K562 (cell line): Measurements from ENCODE around the gene MALAT1. TPM values are rescaled to one million over a fixed set of nuclear protein-coding genes. Genes with fewer than 3 reads are reported as not detected.

Source experiments
- BCL6 ChIP-seq: fragments of 250-450 bp; sonication (Bioruptor Pico); IDR thresholded peaks from 2 replicates; pipeline ENCODE4 v1.4.0; 2020
- CAMTA2 ChIP-seq: fragments of 250-450 bp; sonication (Bioruptor Pico); conservative IDR thresholded peaks from 2 replicates; pipeline ENCODE4 v1.5.1; 2022
- CTBP1 ChIP-seq: fragments of 450-650 bp; IDR thresholded peaks from 2 replicates; pipeline ENCODE4 v1.6.1; 2016; ENCODE audit warnings: borderline replicate concordance
- GATAD2A ChIP-seq: fragments of 450-650 bp; IDR thresholded peaks from 2 replicates; pipeline ENCODE4 v1.6.1; 2017
- GTF2E2 ChIP-seq: fragments of 200-800 bp; sonication (Bioruptor generic); IDR thresholded peaks from 2 replicates; pipeline ENCODE4 v1.6.1; 2016; ENCODE audit warnings: missing genetic modification characterization, missing compliant biosample characterization
- IRF2 ChIP-seq: sonication (generic); formaldehyde crosslinking; IDR thresholded peaks from 2 replicates; pipeline ENCODE4 v1.8.1; 2022; ENCODE audit warnings: mild to moderate bottlenecking, missing genetic modification reagents
- L3MBTL2 ChIP-seq: fragments of 450-650 bp; IDR thresholded peaks from 2 replicates; pipeline ENCODE4 v1.6.1; 2016; ENCODE audit warnings: mild to moderate bottlenecking, moderate library complexity
- MCM3 ChIP-seq: fragments of 450-650 bp; IDR thresholded peaks from 2 replicates; pipeline ENCODE4 v1.6.1; 2016
- NCOA1 ChIP-seq: fragments of 450-650 bp; IDR thresholded peaks from 2 replicates; pipeline ENCODE4 v1.6.1; 2016; ENCODE audit warnings: low read depth
- NR2F6 ChIP-seq: fragments of 450-650 bp; formaldehyde crosslinking; IDR thresholded peaks from 2 replicates; pipeline ENCODE4 v1.4.0; 2020; ENCODE audit warnings: mild to moderate bottlenecking
- PHF21A ChIP-seq: fragments of 450-650 bp; IDR thresholded peaks from 2 replicates; pipeline ENCODE4 v1.6.1; 2017; ENCODE audit warnings: low read depth, borderline replicate concordance
- PPARD ChIP-seq: fragments of 250-450 bp; sonication (Bioruptor Pico); IDR thresholded peaks from 2 replicates; pipeline ENCODE4 v1.8.0; 2022; ENCODE audit warnings: inconsistent platforms, mild to moderate bottlenecking, moderate library complexity
- RBM34 ChIP-seq: fragments of 200-400 bp; formaldehyde crosslinking; IDR thresholded peaks from 2 replicates; pipeline ENCODE4 v1.6.1; 2018; ENCODE audit warnings: low read length, borderline replicate concordance; ENCODE audit not compliant: insufficient read depth
- SIX5 ChIP-seq, 2 experiments: IDR thresholded peaks; 2 replicates each; pipeline ENCODE4 v1.6.1; 2011; ENCODE audit warnings: low read length in 2 of 2, borderline replicate concordance in 1 of 2, low read depth in 1 of 2, mild to moderate bottlenecking in 1 of 2, moderate library complexity in 1 of 2; ENCODE audit not compliant: insufficient read depth in 1 of 2
- STAT5A ChIP-seq: IDR thresholded peaks from 2 replicates; pipeline ENCODE4 v1.6.1; 2012; ENCODE audit warnings: low read length, inconsistent platforms, borderline replicate concordance
- THRAP3 ChIP-seq: fragments of 450-650 bp; IDR thresholded peaks from 2 replicates; pipeline ENCODE4 v1.6.1; 2016; ENCODE audit warnings: mild to moderate bottlenecking, inconsistent platforms, borderline replicate concordance
- ZBTB8A ChIP-seq: fragments of 450-650 bp; IDR thresholded peaks from 2 replicates; pipeline ENCODE4 v1.6.1; 2018; ENCODE audit warnings: mild to moderate bottlenecking, moderate library complexity; ENCODE audit not compliant: partially characterized antibody
- ZC3H4 ChIP-seq: sonication (generic); formaldehyde crosslinking; IDR thresholded peaks from 2 replicates; pipeline ENCODE4 v1.9.0; 2021; ENCODE audit warnings: missing genetic modification reagents, borderline replicate concordance
- ZKSCAN8 ChIP-seq: fragments of 200-800 bp; sonication (Bioruptor generic); IDR thresholded peaks from 2 replicates; pipeline ENCODE4 v1.6.1; 2016; ENCODE audit warnings: missing genetic modification characterization, missing compliant biosample characterization
- ZNF197 ChIP-seq: fragments of 200-800 bp; sonication (Bioruptor generic); IDR thresholded peaks from 2 replicates; pipeline ENCODE4 v1.6.1; 2016; ENCODE audit warnings: low read depth, missing genetic modification characterization, missing compliant biosample characterization
- ZNF584 ChIP-seq: fragments of 200-800 bp; sonication (Bioruptor generic); IDR thresholded peaks from 2 replicates; pipeline ENCODE4 v1.6.1; 2016; ENCODE audit warnings: low read depth, mild to moderate bottlenecking, missing genetic modification characterization, missing compliant biosample characterization
- ZNF764 ChIP-seq: fragments of 250-450 bp; sonication (Bioruptor Pico); IDR thresholded peaks from 2 replicates; pipeline ENCODE4 v1.4.0; 2020; ENCODE audit warnings: low read depth, mild to moderate bottlenecking, moderate library complexity
- ZNF766 ChIP-seq: fragments of 200-800 bp; sonication (Bioruptor generic); conservative IDR thresholded peaks from 2 replicates; pipeline ENCODE4 v1.6.1; 2016; ENCODE audit warnings: missing genetic modification characterization, missing compliant biosample characterization
- polyA plus RNA-seq, 8 experiments: library from polyadenylated mRNA; depleted of rRNA in 4 of 8; stranded (reverse) in 5 of 8; unstranded in 3 of 8; fragments of >200 nt; fragmentation: Nextera tagmentation in 2 of 8; fragmentation: Illumina TruSeq in 1 of 8; extraction: Ambion mirVana in 2 of 8; extraction: Trizol in 1 of 8; gene quantifications; 2 replicates each; pipeline versions ENCODE4 v1.2.1 to v1.2.3, GENCODE V29; 2011 to 2014; ENCODE audit warnings: inconsistent platforms in 1 of 8, missing spikeins in 1 of 8
- total RNA-seq, 7 experiments: library from RNA; depleted of rRNA in 6 of 7; stranded (reverse); fragments of >200 nt in 6 of 7; fragmentation: Illumina TruSeq in 2 of 7; extraction: Trizol in 2 of 7; gene quantifications; 2 replicates each; pipeline versions ENCODE4 v1.2.1 to v1.2.3, GENCODE V29; 2011 to 2021; ENCODE audit warnings: low replicate concordance in 1 of 7
- TF ChIP-seq, protein P1 (sequence below): fragments of 250-450 bp; sonication (Bioruptor Pico); IDR thresholded peaks from 2 replicates; pipeline ENCODE4 v1.4.0; 2020; ENCODE audit warnings: mild to moderate bottlenecking
- TF ChIP-seq, protein P2 (sequence below): fragments of 250-450 bp; sonication (Bioruptor Pico); IDR thresholded peaks from 2 replicates; pipeline ENCODE4 v1.6.1; 2021; ENCODE audit warnings: mild to moderate bottlenecking
- TF ChIP-seq, protein P3 (sequence below): fragments of 250-450 bp; sonication (Bioruptor Pico); IDR thresholded peaks from 2 replicates; pipeline ENCODE4 v1.9.0; 2021; ENCODE audit warnings: mild to moderate bottlenecking, inconsistent platforms

Gene MALAT1
- total and polyA plus RNA-seq, 9 of the 15 experiments (the other 6 are each of a cell fraction or from before 2014, with no cell fraction given): 363 to 8,715 (median 2,351) TPM

DNA sequence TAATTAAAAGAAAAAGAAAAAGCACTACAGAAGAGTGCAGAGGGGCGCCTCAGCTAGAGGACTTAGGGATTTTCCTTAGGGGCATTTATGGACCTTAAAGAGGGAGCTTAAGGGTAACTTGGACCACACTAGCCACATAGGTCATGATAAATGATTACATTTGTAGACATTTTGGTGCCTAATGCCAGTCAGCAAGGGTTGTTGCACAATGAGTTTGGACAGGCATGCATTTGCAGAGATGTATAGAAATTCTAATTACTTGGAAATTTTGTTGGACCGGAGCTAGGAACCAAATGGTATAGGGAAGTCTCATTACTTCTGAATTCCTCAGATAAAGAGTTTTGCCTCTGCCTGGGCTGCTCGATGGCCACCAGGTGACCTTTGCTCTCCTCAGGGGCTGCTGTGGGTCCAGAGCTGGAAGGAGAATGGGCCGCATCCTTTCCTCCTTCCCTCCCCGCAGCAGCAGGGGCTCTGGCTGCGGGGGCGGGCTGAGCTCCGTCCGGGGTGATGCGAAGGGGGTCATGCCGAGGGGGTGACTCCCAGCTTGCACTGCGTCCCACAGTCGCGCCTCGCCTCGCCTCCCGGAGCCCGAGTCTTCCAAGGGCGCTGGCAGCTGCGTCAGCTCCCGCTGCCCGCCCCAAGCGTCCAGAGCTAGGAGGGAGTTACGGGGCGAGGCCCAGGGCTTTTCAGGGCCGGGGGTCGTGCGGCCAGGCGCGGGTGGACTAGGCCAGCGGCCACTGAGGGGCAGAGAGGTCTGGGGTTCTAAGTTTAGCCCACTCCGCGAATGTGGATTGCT is 20.3 kb upstream of the MALAT1 start (continued):
- 0 out of 2 replicates have a peak, but pooled peaks have one; percentile 47 for TF ChIP-seq ZNF197 (CRISPR knock-in tag)
- no peak for TF ChIP-seq GTF2E2
- TF ChIP-seq PHF21A: no peak
- no peak for TF ChIP-seq SIX5 (IDR thresholded peaks at IDR 0.05; ENCODE audit: borderline replicate concordance in 1 of 2, insufficient read depth in 1 of 2, low read depth in 1 of 2, low read length in 2 of 2)
- no peak for TF ChIP-seq NCOA1
- no peak for TF ChIP-seq BCL6 (CRISPR knock-in tag)
- no peak for TF ChIP-seq ZNF764
- no peak for TF ChIP-seq ZC3H4
- TF ChIP-seq IRF2 (CRISPR knock-in tag): no peak
- TF ChIP-seq CAMTA2 (CRISPR knock-in tag): no peak
- TF ChIP-seq ZNF766 (CRISPR knock-in tag): peak; percentile 69
- no peak for TF ChIP-seq ZKSCAN8 (CRISPR knock-in tag)
- TF ChIP-seq RBM34: no peak
- no peak for TF ChIP-seq ZBTB8A
- TF ChIP-seq, protein P1, sequence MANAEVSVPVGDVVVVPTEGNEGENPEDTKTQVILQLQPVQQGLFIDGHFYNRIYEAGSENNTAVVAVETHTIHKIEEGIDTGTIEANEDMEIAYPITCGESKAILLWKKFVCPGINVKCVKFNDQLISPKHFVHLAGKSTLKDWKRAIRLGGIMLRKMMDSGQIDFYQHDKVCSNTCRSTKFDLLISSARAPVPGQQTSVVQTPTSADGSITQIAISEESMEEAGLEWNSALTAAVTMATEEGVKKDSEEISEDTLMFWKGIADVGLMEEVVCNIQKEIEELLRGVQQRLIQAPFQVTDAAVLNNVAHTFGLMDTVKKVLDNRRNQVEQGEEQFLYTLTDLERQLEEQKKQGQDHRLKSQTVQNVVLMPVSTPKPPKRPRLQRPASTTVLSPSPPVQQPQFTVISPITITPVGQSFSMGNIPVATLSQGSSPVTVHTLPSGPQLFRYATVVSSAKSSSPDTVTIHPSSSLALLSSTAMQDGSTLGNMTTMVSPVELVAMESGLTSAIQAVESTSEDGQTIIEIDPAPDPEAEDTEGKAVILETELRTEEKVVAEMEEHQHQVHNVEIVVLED: no peak
- TF ChIP-seq THRAP3: no peak
- no peak for TF ChIP-seq PPARD (CRISPR knock-in tag)
- TF ChIP-seq L3MBTL2: peak; percentile 67
- TF ChIP-seq NR2F6: no peak
- TF ChIP-seq STAT5A: no peak
- TF ChIP-seq, protein P2, sequence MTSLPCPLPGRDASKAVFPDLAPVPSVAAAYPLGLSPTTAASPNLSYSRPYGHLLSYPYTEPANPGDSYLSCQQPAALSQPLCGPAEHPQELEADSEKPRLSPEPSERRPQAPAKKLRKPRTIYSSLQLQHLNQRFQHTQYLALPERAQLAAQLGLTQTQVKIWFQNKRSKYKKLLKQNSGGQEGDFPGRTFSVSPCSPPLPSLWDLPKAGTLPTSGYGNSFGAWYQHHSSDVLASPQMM (CRISPR knock-in tag): no peak
- TF ChIP-seq, protein P3, sequence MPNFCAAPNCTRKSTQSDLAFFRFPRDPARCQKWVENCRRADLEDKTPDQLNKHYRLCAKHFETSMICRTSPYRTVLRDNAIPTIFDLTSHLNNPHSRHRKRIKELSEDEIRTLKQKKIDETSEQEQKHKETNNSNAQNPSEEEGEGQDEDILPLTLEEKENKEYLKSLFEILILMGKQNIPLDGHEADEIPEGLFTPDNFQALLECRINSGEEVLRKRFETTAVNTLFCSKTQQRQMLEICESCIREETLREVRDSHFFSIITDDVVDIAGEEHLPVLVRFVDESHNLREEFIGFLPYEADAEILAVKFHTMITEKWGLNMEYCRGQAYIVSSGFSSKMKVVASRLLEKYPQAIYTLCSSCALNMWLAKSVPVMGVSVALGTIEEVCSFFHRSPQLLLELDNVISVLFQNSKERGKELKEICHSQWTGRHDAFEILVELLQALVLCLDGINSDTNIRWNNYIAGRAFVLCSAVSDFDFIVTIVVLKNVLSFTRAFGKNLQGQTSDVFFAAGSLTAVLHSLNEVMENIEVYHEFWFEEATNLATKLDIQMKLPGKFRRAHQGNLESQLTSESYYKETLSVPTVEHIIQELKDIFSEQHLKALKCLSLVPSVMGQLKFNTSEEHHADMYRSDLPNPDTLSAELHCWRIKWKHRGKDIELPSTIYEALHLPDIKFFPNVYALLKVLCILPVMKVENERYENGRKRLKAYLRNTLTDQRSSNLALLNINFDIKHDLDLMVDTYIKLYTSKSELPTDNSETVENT (CRISPR knock-in tag): peak; percentile 54; the same call in 1 of the 2 replicates
- peak; percentile 79; the same call in 1 of the 2 replicates for TF ChIP-seq CTBP1
- no peak; the same call in 1 of the 2 replicates for TF ChIP-seq GATAD2A
- TF ChIP-seq ZNF584 (CRISPR knock-in tag): no peak
- TF ChIP-seq MCM3: no peak
